Panc1 (cell line): ENCODE results near the gene ST8SIA5. TPM values are rescaled to one million over a fixed set of nuclear protein-coding genes. Genes with fewer than 3 reads are reported as not detected.

Experiments used
- ATAC-seq: fragments of 200-7000 bp; cut with Tn5 transposase; 2 replicates; pipeline ENCODE4 v1.9.1; 2020; ENCODE audit warnings: mild to moderate bottlenecking, moderate library complexity
- BruUV-seq: library from RNA; stranded (reverse); fragments of 400-500 nt; replicated peaks from 2 replicates; lab custom pipeline; 2021; lab: Mats Ljungman, UMichigan
- CTCF ChIA-PET: fragments of 300-600 bp; sonication (Branson Sonifier 250); formaldehyde crosslinking; loops from one replicate; lab custom pipeline; 2022; ENCODE audit warnings: antibody characterized with exemption; lab: Charles Lee
- POLR2A ChIA-PET: fragments of 300-600 bp; sonication (Branson Sonifier 250); formaldehyde crosslinking; loops from one replicate; lab custom pipeline; 2022; ENCODE audit warnings: antibody characterized with exemption; lab: Charles Lee
- DNase-seq: peaks from one replicate; pipeline ENCODE4 v3.0.0-alpha.2; 2010; ENCODE audit warnings: low read depth, low spot score
- H3K27ac ChIP-seq: 2 replicates; pipeline ENCODE4 v1.5.1; 2011; ENCODE audit warnings: mild to moderate bottlenecking, low read length, inconsistent platforms
- H3K27me3 ChIP-seq: fragments of 200-500 bp; sonication (Bioruptor generic); 2 replicates; pipeline ENCODE4 v1.6.0; 2014; ENCODE audit warnings: low read length, inconsistent platforms; ENCODE audit not compliant: control insufficient read depth, insufficient read depth
- H3K36me3 ChIP-seq: fragments of 200-500 bp; sonication (Bioruptor generic); 2 replicates; pipeline ENCODE4 v1.5.1; 2014; ENCODE audit warnings: inconsistent platforms, mild to moderate bottlenecking, low read length, moderate library complexity; ENCODE audit not compliant: control insufficient read depth, insufficient read depth
- H3K4me1 ChIP-seq: 2 replicates; pipeline ENCODE4 v1.5.1; 2011; ENCODE audit warnings: inconsistent platforms, mild to moderate bottlenecking, low read length, moderate library complexity; ENCODE audit not compliant: control insufficient read depth, insufficient read depth
- H3K4me3 ChIP-seq, 2 experiments: 2 replicates each; pipeline ENCODE4 v1.5.1; 2011 to 2012; ENCODE audit warnings: low read depth in 2 of 2, low read length in 2 of 2, mild to moderate bottlenecking in 2 of 2, inconsistent platforms in 1 of 2, moderate library complexity in 1 of 2
- H3K9me3 ChIP-seq: fragments of 200-500 bp; sonication (Bioruptor generic); 2 replicates; pipeline ENCODE4 v1.5.1; 2014; ENCODE audit warnings: low read depth, mild to moderate bottlenecking, inconsistent platforms, low read length, moderate library complexity; ENCODE audit not compliant: control insufficient read depth, insufficient read depth
- CTCF ChIP-seq: fragments of 450-650 bp; IDR thresholded peaks from 2 replicates; pipeline ENCODE4 v1.5.1; 2017; ENCODE audit warnings: mild to moderate bottlenecking
- POLR2AphosphoS5 ChIP-seq: IDR thresholded peaks from 2 replicates; pipeline ENCODE4 v1.6.1; 2012; ENCODE audit warnings: mild to moderate bottlenecking, low read depth, low read length, moderate library complexity
- REST ChIP-seq, 2 experiments: IDR thresholded peaks; 2 replicates each; pipeline ENCODE4 v1.6.1; 2011 to 2012; ENCODE audit warnings: low read depth in 2 of 2, control low read depth in 1 of 2, low read length in 1 of 2, mild to moderate bottlenecking in 1 of 2, moderate library complexity in 1 of 2; ENCODE audit not compliant: insufficient read depth in 1 of 2
- SIN3A ChIP-seq: IDR thresholded peaks from 2 replicates; pipeline ENCODE4 v1.6.1; 2012; ENCODE audit warnings: low read depth, mild to moderate bottlenecking, low read length, moderate library complexity, borderline replicate concordance; ENCODE audit not compliant: insufficient read depth
- TCF7L2 ChIP-seq: IDR thresholded peaks from 2 replicates; pipeline ENCODE4 v1.6.1; 2011; ENCODE audit warnings: mild to moderate bottlenecking, low read depth, low read length, inconsistent platforms
- in situ Hi-C: cut with HindIII; loops from 2 replicates; pipeline ENCODE4 v1.10.0; 2016; ENCODE audit warnings: low sequenced_read_pairs, low pct_unique_long_range_greater_than_20kb
- intact Hi-C: fragments of 100-400 bp; cut with micrococcal nuclease; formaldehyde crosslinking; loops from one replicate; pipeline ENCODE4 v1.10.0; 2022; ENCODE audit not compliant: unreplicated experiment
- total RNA-seq: library from RNA; stranded (reverse); gene quantifications from one replicate; pipeline ENCODE4 v1.2.1, GENCODE V29; 2021; ENCODE audit not compliant: unreplicated experiment

The ST8SIA5 gene
- total RNA-seq, 1 experiment from 2014 or later: 0.15 TPM

GRCh38 chr18:46764586-46764985, 7.7 kb upstream of the ST8SIA5 start:
- ATAC-seq (no peak), DNase-seq (no peak)
- H3K4me1 ChIP-seq: no peaks in the 10 kb centered on the region
- H3K4me3 ChIP-seq: no peak overlapping the region
- H3K27me3 ChIP-seq: no peaks in the 10 kb centered on the region
- ChIA-PET CTCF (no interaction called here), POLR2A (no interaction called here)
- no peaks in the 10 kb centered on the region for H3K36me3 ChIP-seq
- intact Hi-C loops: no loop called here
- H3K9me3 ChIP-seq: no peaks in the 10 kb centered on the region
- no peak overlapping the region for H3K27ac ChIP-seq
- in situ Hi-C loops: no loop called here
- BruUV-seq: no TSS peak
- TF ChIP-seq CTCF (no peak), SIN3A (no peak), POLR2AphosphoS5 (no peak), REST (IDR thresholded peaks at IDR 0.05; ENCODE audit: insufficient read depth in 1 of 2, low read depth in 2 of 2, low read length in 1 of 2) (no peak), TCF7L2 (no peak)

GRCh38 chr18:46761059-46761769, 4.4 kb upstream of the ST8SIA5 start:
- ChIA-PET CTCF (no interaction called here), POLR2A (no interaction called here)
- Histone ChIP-seq H3K27me3 (no peaks in the 10 kb centered on the region), H3K4me3 (no peak overlapping the region), H3K27ac (no peak overlapping the region), H3K9me3 (no peaks in the 10 kb centered on the region), H3K36me3 (no peaks in the 10 kb centered on the region), H3K4me1 (no peaks in the 10 kb centered on the region)
- ATAC-seq (no peak), DNase-seq (no peak)
- BruUV-seq: no TSS peak
- in situ Hi-C loops (no loop called here), intact Hi-C loops (no loop called here)
- TF ChIP-seq CTCF: no peak
- no peak for TF ChIP-seq SIN3A
- no peak for TF ChIP-seq REST (IDR thresholded peaks at IDR 0.05; ENCODE audit: insufficient read depth in 1 of 2, low read depth in 2 of 2, low read length in 1 of 2)
- TF ChIP-seq POLR2AphosphoS5: no peak
- no peak for TF ChIP-seq TCF7L2
